Liver (tissue), 9 donors: Measurements from ENCODE around the gene PLXNA2. TPM values are rescaled to one million over a fixed set of nuclear protein-coding genes. Genes with fewer than 3 reads are reported as not detected.

ENCODE experiments used
- DNase-seq: peaks from one replicate; pipeline ENCODE4 v3.0.0-alpha.2; 2017; ENCODE audit warnings: low spot score
- H3K27ac ChIP-seq, 2 donors: one replicate each; pipeline ENCODE4 v1.7.0; 2013; ENCODE audit warnings: inconsistent platforms in 2 of 2, low read length in 2 of 2, control low read depth in 1 of 2, low read depth in 1 of 2, mild to moderate bottlenecking in 1 of 2
- H3K27me3 ChIP-seq, 4 donors: one replicate each; pipeline versions ENCODE4 v1.6.1 to v1.7.0; 2013; ENCODE audit warnings: low read length in 3 of 4, inconsistent platforms in 1 of 4, mild to moderate bottlenecking in 1 of 4, moderate library complexity in 1 of 4; ENCODE audit not compliant: control insufficient read depth in 4 of 4, insufficient read depth in 4 of 4
- H3K36me3 ChIP-seq, 4 donors: one replicate each; pipeline versions ENCODE4 v1.6.1 to v1.7.0; 2013; ENCODE audit warnings: low read length in 3 of 4, mild to moderate bottlenecking in 3 of 4, low read depth in 1 of 4, moderate library complexity in 1 of 4; ENCODE audit not compliant: control insufficient read depth in 4 of 4, insufficient read depth in 3 of 4
- H3K4me1 ChIP-seq, 4 donors: one replicate each; pipeline versions ENCODE4 v1.6.1 to v1.7.0; 2013; ENCODE audit warnings: low read length in 3 of 4, mild to moderate bottlenecking in 3 of 4, moderate library complexity in 1 of 4; ENCODE audit not compliant: control insufficient read depth in 4 of 4, insufficient read depth in 4 of 4
- H3K4me3 ChIP-seq, 3 donors: one replicate each; pipeline versions ENCODE4 v1.6.1 to v1.7.0; 2013; ENCODE audit warnings: low read length in 3 of 3, control low read depth in 1 of 3, low read depth in 1 of 3, mild to moderate bottlenecking in 1 of 3
- H3K9ac ChIP-seq, 2 donors: one replicate each; pipeline ENCODE4 v1.7.0; 2013; ENCODE audit warnings: low read length in 2 of 2, mild to moderate bottlenecking in 2 of 2, moderate library complexity in 2 of 2, control low read depth in 1 of 2, low read depth in 1 of 2
- H3K9me3 ChIP-seq, 4 donors: one replicate each; pipeline versions ENCODE4 v1.6.1 to v1.7.0; 2013; ENCODE audit warnings: low read length in 3 of 4; ENCODE audit not compliant: control insufficient read depth in 4 of 4
- EGR1 ChIP-seq, 2 donors: IDR thresholded peaks; 2 replicates each; pipeline ENCODE4 v1.6.1; 2016 to 2018; ENCODE audit warnings: antibody characterized with exemption in 2 of 2, low read depth in 2 of 2
- FOXA1 ChIP-seq: IDR thresholded peaks from 2 replicates; pipeline ENCODE4 v1.6.1; 2016; ENCODE audit warnings: antibody characterized with exemption
- FOXA2 ChIP-seq: IDR thresholded peaks from 2 replicates; pipeline ENCODE4 v1.6.1; 2016; ENCODE audit warnings: antibody characterized with exemption
- GABPA ChIP-seq, 2 donors: IDR thresholded peaks in 1 of 2; conservative IDR thresholded peaks in 1 of 2; 2 replicates each; pipeline ENCODE4 v1.6.1; 2016; ENCODE audit warnings: antibody characterized with exemption in 2 of 2, mild to moderate bottlenecking in 1 of 2, moderate library complexity in 1 of 2
- HNF4A ChIP-seq, 2 donors: conservative IDR thresholded peaks; 2 replicates each; pipeline ENCODE4 v1.6.1; 2016; ENCODE audit warnings: antibody characterized with exemption in 2 of 2, mild to moderate bottlenecking in 2 of 2
- HNF4G ChIP-seq: IDR thresholded peaks from 2 replicates; pipeline ENCODE4 v1.6.1; 2016; ENCODE audit warnings: antibody characterized with exemption
- JUND ChIP-seq, 2 donors: IDR thresholded peaks; 2 replicates each; pipeline ENCODE4 v1.6.1; 2016; ENCODE audit warnings: antibody characterized with exemption in 2 of 2
- MAX ChIP-seq: IDR thresholded peaks from 2 replicates; pipeline ENCODE4 v1.6.1; 2016; ENCODE audit warnings: antibody characterized with exemption
- NR2F2 ChIP-seq: IDR thresholded peaks from 2 replicates; pipeline ENCODE4 v1.6.1; 2016; ENCODE audit warnings: antibody characterized with exemption
- RAD21 ChIP-seq, 2 donors: IDR thresholded peaks; 2 replicates each; pipeline ENCODE4 v1.6.1; 2016; ENCODE audit warnings: antibody characterized with exemption in 2 of 2, mild to moderate bottlenecking in 2 of 2
- REST ChIP-seq: IDR thresholded peaks from 2 replicates; pipeline ENCODE4 v1.6.1; 2016; ENCODE audit warnings: antibody characterized with exemption, mild to moderate bottlenecking
- RXRA ChIP-seq, 2 donors: IDR thresholded peaks; 2 replicates each; pipeline ENCODE4 v1.6.1; 2017 to 2018; ENCODE audit warnings: antibody characterized with exemption in 2 of 2, mild to moderate bottlenecking in 1 of 2
- SP1 ChIP-seq: IDR thresholded peaks from 2 replicates; pipeline ENCODE4 v1.6.1; 2018; ENCODE audit warnings: antibody characterized with exemption, mild to moderate bottlenecking
- TAF1 ChIP-seq: conservative IDR thresholded peaks from 2 replicates; pipeline ENCODE4 v1.6.1; 2016; ENCODE audit warnings: antibody characterized with exemption, mild to moderate bottlenecking
- YY1 ChIP-seq: IDR thresholded peaks from 2 replicates; pipeline ENCODE4 v1.6.1; 2016; ENCODE audit warnings: antibody characterized with exemption, mild to moderate bottlenecking
- WGBS: extraction: QIAGEN DNeasy Blood & Tissue Kit; methylation state at CpG from one replicate; pipeline ENCODE4 v1.1.7; 2013; 5-methylcytosine and 5-hydroxymethylcytosine counted together
- polyA plus RNA-seq, 2 donors: library from polyadenylated mRNA; stranded (reverse) in 1 of 2; unstranded in 1 of 2; fragments of 200-250 nt in 1 of 2; fragments of >200 nt in 1 of 2; fragmentation: Nextera tagmentation in 1 of 2; extraction: Ambion mirVana in 1 of 2; gene quantifications; one replicate each; pipeline versions ENCODE4 v1.2.1 to v1.2.3, GENCODE V29; 2013 to 2015
- total RNA-seq, 2 donors: library from RNA; depleted of rRNA; stranded (reverse); fragments of >200 nt; gene quantifications; one replicate each; pipeline ENCODE4 v1.2.3, GENCODE V29; 2014
- TF ChIP-seq, protein P1 (sequence below): IDR thresholded peaks from 2 replicates; pipeline ENCODE4 v1.6.1; 2016; ENCODE audit warnings: antibody characterized with exemption
- TF ChIP-seq, protein P2 (sequence below): IDR thresholded peaks from 2 replicates; pipeline ENCODE4 v1.6.1; 2016; ENCODE audit warnings: antibody characterized with exemption
- TF ChIP-seq, protein P3 (sequence below): fragments of 150-350 bp; IDR thresholded peaks from 2 replicates; pipeline ENCODE4 v1.5.1; 2017; ENCODE audit warnings: improper control_type of control experiment, low read depth, low read length; ENCODE audit not compliant: missing input control
- donor health status: healthy.
- donor health status: healthy.
- donor health status: healthy.
- donor health status: healthy.
- donor health status: healthy.

PLXNA2 gene
- total and polyA plus RNA-seq, 4 donors, result 1.8 to 9.2 (median 2.8) TPM

- Histone ChIP-seq H3K4me3 (no peak overlapping the region), H3K36me3 (no peaks in the 10 kb centered on the region), H3K9ac (no peak overlapping the region), H3K27ac (peak overlapping the region in 1 of 2 donors; percentile 27), H3K27me3 (no peaks in the 10 kb centered on the region), H3K9me3 (no peaks in the 10 kb centered on the region), H3K4me1 (peaks cover 3 to 12% (median 7%) of the 10 kb centered on the region in 4 donors)
- WGBS, result 27% methylated on average over 2 of the region's 2 CpGs
- TF ChIP-seq HNF4A (conservative IDR thresholded peaks at IDR 0.05), result no peak
- TF ChIP-seq GABPA (IDR thresholded peaks at IDR 0.05 in 1 of 2, conservative IDR thresholded peaks at IDR 0.05 in 1 of 2), result no peak
- TF ChIP-seq MAX, result no peak
- TF ChIP-seq RAD21 (IDR thresholded peaks at IDR 0.05), result no peak
- no peak for TF ChIP-seq HNF4G
- TF ChIP-seq TAF1, result no peak
- no peak for DNase-seq
Observed at GRCh38 chr1:208292908-208293307, 48.7 kb upstream of the PLXNA2 start.

- no peak for DNase-seq
- H3K27me3 ChIP-seq, result no peaks in the 10 kb centered on the region
Observed at GRCh38 chr1:208291923-208292711, 47.9 kb upstream of the PLXNA2 start.

More at GRCh38 chr1:208291923-208292711, 47.9 kb upstream of the PLXNA2 start:
- Histone ChIP-seq H3K4me1 (peaks cover 3 to 12% (median 7%) of the 10 kb centered on the region in 4 donors), H3K9ac (no peak overlapping the region), H3K4me3 (no peak overlapping the region), H3K27ac (peak overlapping the region; percentile 21 to 27), H3K9me3 (no peaks in the 10 kb centered on the region), H3K36me3 (no peaks in the 10 kb centered on the region)
- TF ChIP-seq FOXA2, result peak; percentile 21
- peak; percentile 91 to 92 for TF ChIP-seq HNF4A (conservative IDR thresholded peaks at IDR 0.05)
- TF ChIP-seq RAD21 (IDR thresholded peaks at IDR 0.05), result peak; percentile 43 to 44
- TF ChIP-seq EGR1 (IDR thresholded peaks at IDR 0.05; ENCODE audit: low read depth in 2 of 2), result no peak
- TF ChIP-seq, protein P1, sequence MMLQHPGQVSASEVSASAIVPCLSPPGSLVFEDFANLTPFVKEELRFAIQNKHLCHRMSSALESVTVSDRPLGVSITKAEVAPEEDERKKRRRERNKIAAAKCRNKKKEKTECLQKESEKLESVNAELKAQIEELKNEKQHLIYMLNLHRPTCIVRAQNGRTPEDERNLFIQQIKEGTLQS, result peak; percentile 69
- TF ChIP-seq, protein P2, sequence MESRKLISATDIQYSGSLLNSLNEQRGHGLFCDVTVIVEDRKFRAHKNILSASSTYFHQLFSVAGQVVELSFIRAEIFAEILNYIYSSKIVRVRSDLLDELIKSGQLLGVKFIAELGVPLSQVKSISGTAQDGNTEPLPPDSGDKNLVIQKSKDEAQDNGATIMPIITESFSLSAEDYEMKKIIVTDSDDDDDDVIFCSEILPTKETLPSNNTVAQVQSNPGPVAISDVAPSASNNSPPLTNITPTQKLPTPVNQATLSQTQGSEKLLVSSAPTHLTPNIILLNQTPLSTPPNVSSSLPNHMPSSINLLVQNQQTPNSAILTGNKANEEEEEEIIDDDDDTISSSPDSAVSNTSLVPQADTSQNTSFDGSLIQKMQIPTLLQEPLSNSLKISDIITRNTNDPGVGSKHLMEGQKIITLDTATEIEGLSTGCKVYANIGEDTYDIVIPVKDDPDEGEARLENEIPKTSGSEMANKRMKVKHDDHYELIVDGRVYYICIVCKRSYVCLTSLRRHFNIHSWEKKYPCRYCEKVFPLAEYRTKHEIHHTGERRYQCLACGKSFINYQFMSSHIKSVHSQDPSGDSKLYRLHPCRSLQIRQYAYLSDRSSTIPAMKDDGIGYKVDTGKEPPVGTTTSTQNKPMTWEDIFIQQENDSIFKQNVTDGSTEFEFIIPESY, result no peak
- TF ChIP-seq GABPA (IDR thresholded peaks at IDR 0.05 in 1 of 2, conservative IDR thresholded peaks at IDR 0.05 in 1 of 2), result no peak
- TF ChIP-seq YY1, result peak; percentile 36
- no peak for TF ChIP-seq NR2F2
- peak; percentile 90 to 92 for TF ChIP-seq JUND (IDR thresholded peaks at IDR 0.05)
- TF ChIP-seq, protein P3, sequence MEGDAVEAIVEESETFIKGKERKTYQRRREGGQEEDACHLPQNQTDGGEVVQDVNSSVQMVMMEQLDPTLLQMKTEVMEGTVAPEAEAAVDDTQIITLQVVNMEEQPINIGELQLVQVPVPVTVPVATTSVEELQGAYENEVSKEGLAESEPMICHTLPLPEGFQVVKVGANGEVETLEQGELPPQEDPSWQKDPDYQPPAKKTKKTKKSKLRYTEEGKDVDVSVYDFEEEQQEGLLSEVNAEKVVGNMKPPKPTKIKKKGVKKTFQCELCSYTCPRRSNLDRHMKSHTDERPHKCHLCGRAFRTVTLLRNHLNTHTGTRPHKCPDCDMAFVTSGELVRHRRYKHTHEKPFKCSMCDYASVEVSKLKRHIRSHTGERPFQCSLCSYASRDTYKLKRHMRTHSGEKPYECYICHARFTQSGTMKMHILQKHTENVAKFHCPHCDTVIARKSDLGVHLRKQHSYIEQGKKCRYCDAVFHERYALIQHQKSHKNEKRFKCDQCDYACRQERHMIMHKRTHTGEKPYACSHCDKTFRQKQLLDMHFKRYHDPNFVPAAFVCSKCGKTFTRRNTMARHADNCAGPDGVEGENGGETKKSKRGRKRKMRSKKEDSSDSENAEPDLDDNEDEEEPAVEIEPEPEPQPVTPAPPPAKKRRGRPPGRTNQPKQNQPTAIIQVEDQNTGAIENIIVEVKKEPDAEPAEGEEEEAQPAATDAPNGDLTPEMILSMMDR, result no peak
- TF ChIP-seq RXRA (IDR thresholded peaks at IDR 0.05), result peak; percentile 40 to 60
- TF ChIP-seq FOXA1, result no peak
- no peak for TF ChIP-seq MAX
- TF ChIP-seq HNF4G, result peak; percentile 82
- no peak for TF ChIP-seq TAF1
- TF ChIP-seq SP1, result peak; percentile 45
- TF ChIP-seq REST, result peak; percentile 16
- 51% methylated on average over 4 of the region's 4 CpGs for WGBS
